Neural crest cell (in vitro differentiated cells): ENCODE data around the gene ATP8B1. TPM values are rescaled to one million over a fixed set of nuclear protein-coding genes. Genes with fewer than 3 reads are reported as not detected.
"Not testable (repeated sequence)": the region's sequence is repeated elsewhere in the genome, so short reads cannot be mapped to it uniquely, and the experiment has no call there.

ENCODE experiments used
- DNase-seq: peaks from one replicate; pipeline ENCODE4 v3.0.0; 2021; ENCODE audit warnings: low read depth, mixed read lengths, low spot score
- H3K27ac Mint-ChIP-seq: one replicate; pipeline ENCODE4 v1.8.0; 2021; ENCODE audit warnings: mild to moderate bottlenecking, mixed read lengths; ENCODE audit not compliant: unreplicated experiment
- H3K27me3 Mint-ChIP-seq: 2 replicates; pipeline ENCODE4 v1.8.0; 2021; ENCODE audit warnings: low read depth, mild to moderate bottlenecking, mixed read lengths
- H3K36me3 Mint-ChIP-seq: 2 replicates; pipeline ENCODE4 v1.8.0; 2021; ENCODE audit warnings: low read depth, mild to moderate bottlenecking, mixed read lengths
- H3K4me1 Mint-ChIP-seq: 2 replicates; pipeline ENCODE4 v1.8.0; 2021; ENCODE audit warnings: mixed read lengths
- H3K4me3 Mint-ChIP-seq: one replicate; pipeline ENCODE4 v1.8.0; 2021; ENCODE audit warnings: mild to moderate bottlenecking, mixed read lengths
- H3K9me3 Mint-ChIP-seq: 2 replicates; pipeline ENCODE4 v1.8.0; 2021; ENCODE audit warnings: mixed read lengths
- total RNA-seq: library from RNA; stranded (reverse); gene quantifications from 2 replicates; pipeline ENCODE4 v1.2.1, GENCODE V29; 2021
- TF ChIP-seq, protein P1 (sequence below): fragments of 200-600 bp; sonication (generic); conservative IDR thresholded peaks from 2 replicates; pipeline ENCODE4 v1.5.0; 2021; ENCODE audit warnings: antibody characterized with exemption, mild to moderate bottlenecking

The ATP8B1 gene
- total RNA-seq, 1 donor from 2014 or later = 0.05 TPM

DNA sequence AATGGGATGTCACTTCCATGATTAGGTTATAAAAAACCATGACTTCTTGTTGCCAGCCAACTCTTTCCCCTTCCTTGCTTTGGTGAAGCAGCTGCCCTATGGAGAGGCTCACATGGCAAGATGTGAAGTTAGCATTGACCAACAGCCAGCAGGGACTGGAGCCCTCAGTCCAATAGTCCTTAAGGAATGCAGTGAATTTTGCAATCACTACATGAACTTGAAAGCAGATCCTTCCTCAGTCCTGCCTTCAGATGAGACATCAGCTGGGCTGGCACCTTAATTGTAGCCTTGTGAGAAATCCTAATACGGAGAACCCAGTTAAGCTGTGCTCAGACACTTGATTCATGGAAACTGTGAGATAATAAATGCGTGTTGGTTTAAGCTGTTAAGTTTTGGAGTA, 61.8 kb downstream of the ATP8B1 start:
- H3K4me1 Mint-ChIP-seq = no peaks in the 10 kb centered on the region
- no peaks in the 10 kb centered on the region for H3K27me3 Mint-ChIP-seq
- TF ChIP-seq, protein P1, sequence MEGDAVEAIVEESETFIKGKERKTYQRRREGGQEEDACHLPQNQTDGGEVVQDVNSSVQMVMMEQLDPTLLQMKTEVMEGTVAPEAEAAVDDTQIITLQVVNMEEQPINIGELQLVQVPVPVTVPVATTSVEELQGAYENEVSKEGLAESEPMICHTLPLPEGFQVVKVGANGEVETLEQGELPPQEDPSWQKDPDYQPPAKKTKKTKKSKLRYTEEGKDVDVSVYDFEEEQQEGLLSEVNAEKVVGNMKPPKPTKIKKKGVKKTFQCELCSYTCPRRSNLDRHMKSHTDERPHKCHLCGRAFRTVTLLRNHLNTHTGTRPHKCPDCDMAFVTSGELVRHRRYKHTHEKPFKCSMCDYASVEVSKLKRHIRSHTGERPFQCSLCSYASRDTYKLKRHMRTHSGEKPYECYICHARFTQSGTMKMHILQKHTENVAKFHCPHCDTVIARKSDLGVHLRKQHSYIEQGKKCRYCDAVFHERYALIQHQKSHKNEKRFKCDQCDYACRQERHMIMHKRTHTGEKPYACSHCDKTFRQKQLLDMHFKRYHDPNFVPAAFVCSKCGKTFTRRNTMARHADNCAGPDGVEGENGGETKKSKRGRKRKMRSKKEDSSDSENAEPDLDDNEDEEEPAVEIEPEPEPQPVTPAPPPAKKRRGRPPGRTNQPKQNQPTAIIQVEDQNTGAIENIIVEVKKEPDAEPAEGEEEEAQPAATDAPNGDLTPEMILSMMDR = no peak
- no peak overlapping the region for H3K27ac Mint-ChIP-seq
- no peaks in the 10 kb centered on the region for H3K36me3 Mint-ChIP-seq
- no peak for DNase-seq
- H3K9me3 Mint-ChIP-seq = no peaks in the 10 kb centered on the region
- no peak overlapping the region for H3K4me3 Mint-ChIP-seq

- Mint-ChIP-seq H3K27ac (no peak overlapping the region), H3K36me3 (no peaks in the 10 kb centered on the region), H3K27me3 (no peaks in the 10 kb centered on the region), H3K4me3 (no peak overlapping the region), H3K4me1 (no peaks in the 10 kb centered on the region), H3K9me3 (peaks cover 3% of the 10 kb centered on the region)
- TF ChIP-seq, protein P1 = no peak
- DNase-seq = no peak
Measured at GRCh38 chr18:57738078-57738477, 65.0 kb downstream of the ATP8B1 start.

GRCh38 chr18:57737400-57738060, 65.6 kb downstream of the ATP8B1 start:
- no peak overlapping the region for H3K4me3 Mint-ChIP-seq
- no peak for DNase-seq
- no peak overlapping the region for H3K27ac Mint-ChIP-seq
- H3K27me3 Mint-ChIP-seq = no peaks in the 10 kb centered on the region
- peaks cover 3% of the 10 kb centered on the region for H3K9me3 Mint-ChIP-seq
- no peaks in the 10 kb centered on the region for H3K36me3 Mint-ChIP-seq
- TF ChIP-seq, protein P1 = no peak
- no peaks in the 10 kb centered on the region for H3K4me1 Mint-ChIP-seq

DNA sequence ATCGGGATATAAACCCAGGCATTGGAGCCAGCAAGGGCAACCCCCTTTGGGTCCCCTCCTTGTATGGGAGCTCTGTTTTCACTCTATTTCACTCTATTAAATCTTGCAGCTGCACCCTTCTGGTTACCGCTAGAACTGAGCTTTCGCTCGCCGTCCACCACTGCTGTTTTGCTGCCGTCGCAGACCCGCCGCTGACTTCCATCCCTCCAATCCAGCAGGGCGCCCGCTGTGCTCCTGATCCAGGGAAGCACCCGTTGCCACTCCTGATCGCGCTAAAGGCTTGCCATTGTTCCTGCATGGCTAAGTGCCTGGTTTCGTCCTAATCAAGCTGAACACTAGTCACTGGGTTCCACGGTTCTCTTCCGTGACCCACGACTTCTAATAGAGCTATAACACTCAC, 68.1 kb downstream of the ATP8B1 start:
- not testable (repeated sequence) for H3K4me3 Mint-ChIP-seq, H3K9me3 Mint-ChIP-seq, H3K27me3 Mint-ChIP-seq, DNase-seq, H3K4me1 Mint-ChIP-seq, H3K27ac Mint-ChIP-seq, H3K36me3 Mint-ChIP-seq

DNA sequence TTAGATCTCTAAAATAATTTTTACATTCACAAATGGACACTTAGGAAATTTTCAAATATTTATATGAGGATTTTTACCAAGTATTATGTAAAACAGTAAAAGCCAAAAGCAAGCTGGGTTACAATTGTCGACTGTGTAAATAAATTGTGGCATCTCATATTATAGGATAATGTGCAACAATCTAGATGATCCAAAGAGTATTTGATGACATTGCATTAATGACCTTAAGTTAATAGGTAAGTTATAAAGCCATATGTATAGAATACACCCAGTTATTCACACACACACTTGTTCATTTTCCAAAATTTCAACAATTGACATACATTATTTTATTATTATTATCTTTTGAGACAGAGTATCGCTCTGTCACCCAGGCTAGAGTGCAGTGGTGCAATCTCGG, 69.3 kb downstream of the ATP8B1 start:
- H3K9me3 Mint-ChIP-seq = peaks cover 3% of the 10 kb centered on the region
- TF ChIP-seq, protein P1 = no peak
- no peaks in the 10 kb centered on the region for H3K27me3 Mint-ChIP-seq
- no peak for DNase-seq
- H3K4me1 Mint-ChIP-seq = no peaks in the 10 kb centered on the region
- no peaks in the 10 kb centered on the region for H3K36me3 Mint-ChIP-seq
- H3K27ac Mint-ChIP-seq = no peak overlapping the region
- no peak overlapping the region for H3K4me3 Mint-ChIP-seq

DNA sequence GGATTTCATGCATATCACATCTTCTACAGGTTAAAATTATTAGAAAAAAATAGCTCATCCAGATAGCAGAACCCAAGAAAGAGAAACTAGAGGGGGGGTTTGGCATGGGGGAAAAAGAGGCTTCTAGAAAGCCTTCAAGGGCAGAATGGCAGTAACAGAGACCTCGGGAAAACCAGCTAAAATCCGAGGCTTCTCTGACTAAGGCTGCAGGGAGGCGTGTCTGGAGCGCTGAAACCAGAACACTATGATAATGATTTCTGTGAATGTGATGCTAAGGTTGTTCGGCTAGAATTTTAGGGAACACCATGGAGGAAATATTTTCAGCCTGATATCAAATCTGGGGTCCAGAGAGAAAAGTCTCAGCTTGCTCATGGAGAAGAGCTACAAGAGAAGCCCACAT, 73.0 kb downstream of the ATP8B1 start:
- TF ChIP-seq, protein P1 = no peak
- Mint-ChIP-seq H3K9me3 (peaks cover 10% of the 10 kb centered on the region), H3K4me1 (peaks cover 9% of the 10 kb centered on the region), H3K4me3 (no peak overlapping the region), H3K36me3 (peaks cover 9% of the 10 kb centered on the region), H3K27me3 (no peaks in the 10 kb centered on the region), H3K27ac (no peak overlapping the region)
- DNase-seq = no peak
